Adrenal gland (tissue), 5 donors: ENCODE data around the gene APIP.

ENCODE experiments used
- CTCF ChIP-seq, 6 experiments: fragments of 450-650 bp in 4 of 6; fragments of 200-600 bp in 2 of 6; sonication (generic) in 1 of 6; IDR thresholded peaks; 1 replicate in 5 of 6; 2 replicates in 1 of 6; pipeline versions ENCODE4 v1.5.1 to v1.8.0; 2016 to 2021; ENCODE audit warnings: antibody characterized with exemption in 6 of 6, mild to moderate bottlenecking in 2 of 6, moderate library complexity in 1 of 6
- POLR2A ChIP-seq, 2 donors: fragments of 450-650 bp; IDR thresholded peaks; one replicate each; pipeline ENCODE4 v1.6.1; 2017; ENCODE audit warnings: antibody characterized with exemption in 2 of 2, mild to moderate bottlenecking in 2 of 2, moderate library complexity in 1 of 2
- donor health status: DM: no; HTN: no; CAD: no.

GRCh38 chr11:34938611-34939010 is 22.4 kb upstream of the APIP start:
- TF ChIP-seq POLR2A (IDR thresholded peaks at IDR 0.05) = no peak
- no peak for TF ChIP-seq CTCF (IDR thresholded peaks at IDR 0.05)
